ENCODE results near the gene GPC6.

GPC6 gene

DNA sequence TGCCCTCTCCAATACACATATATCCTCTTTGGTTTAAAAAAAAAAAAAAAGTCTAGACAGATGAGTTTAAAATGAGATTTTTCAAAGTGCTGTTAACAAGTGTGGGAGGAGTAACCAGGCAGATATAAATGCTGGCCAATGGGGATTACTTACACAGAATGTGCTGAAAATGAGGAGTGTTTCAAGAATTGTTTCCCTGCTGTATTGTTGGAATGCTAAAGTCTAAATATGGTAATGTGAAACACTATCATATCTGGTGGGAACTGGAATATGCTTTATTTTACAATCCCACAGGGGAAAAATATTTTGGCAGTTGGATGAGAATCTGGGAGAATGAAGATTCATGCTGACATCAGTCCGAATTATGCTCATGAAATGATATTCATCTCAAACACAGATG is 1002.2 kb downstream of the GPC6 start:
- H3K27ac ChIP-seq = no peak overlapping the region
- TF ChIP-seq CTCF (conservative IDR thresholded peaks at IDR 0.05) = no peak

GRCh38 chr13:94232161-94232950 is 1005.7 kb downstream of the GPC6 start:
- TF ChIP-seq CTCF (conservative IDR thresholded peaks at IDR 0.05) = no peak
- no peak overlapping the region for H3K27ac ChIP-seq

- no peak overlapping the region for H3K27ac ChIP-seq
- no peak for TF ChIP-seq CTCF (conservative IDR thresholded peaks at IDR 0.05)
Observed at GRCh38 chr13:94232956-94233355, 1006.3 kb downstream of the GPC6 start.

DNA sequence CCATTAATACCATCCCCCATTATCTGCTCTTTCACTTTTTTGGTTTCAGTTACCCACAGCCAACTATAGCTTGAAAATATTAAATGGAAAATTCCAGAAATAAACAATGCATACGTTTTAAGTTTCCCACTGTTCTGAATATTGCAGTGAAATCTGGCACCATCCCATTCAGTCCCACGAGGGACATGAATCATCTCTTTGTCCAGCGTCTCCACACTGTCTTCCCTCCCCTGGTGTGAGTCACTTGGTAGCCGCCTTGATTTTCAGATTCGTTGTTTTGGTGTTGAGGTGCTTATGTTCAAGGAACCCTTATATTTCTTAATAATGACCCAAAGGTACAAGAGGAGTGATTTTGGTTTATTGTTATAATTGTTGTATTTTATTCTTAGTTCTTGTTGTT is 1006.8 kb downstream of the GPC6 start:
- H3K27ac ChIP-seq = no peak overlapping the region
- no peak for TF ChIP-seq CTCF (conservative IDR thresholded peaks at IDR 0.05)

DNA sequence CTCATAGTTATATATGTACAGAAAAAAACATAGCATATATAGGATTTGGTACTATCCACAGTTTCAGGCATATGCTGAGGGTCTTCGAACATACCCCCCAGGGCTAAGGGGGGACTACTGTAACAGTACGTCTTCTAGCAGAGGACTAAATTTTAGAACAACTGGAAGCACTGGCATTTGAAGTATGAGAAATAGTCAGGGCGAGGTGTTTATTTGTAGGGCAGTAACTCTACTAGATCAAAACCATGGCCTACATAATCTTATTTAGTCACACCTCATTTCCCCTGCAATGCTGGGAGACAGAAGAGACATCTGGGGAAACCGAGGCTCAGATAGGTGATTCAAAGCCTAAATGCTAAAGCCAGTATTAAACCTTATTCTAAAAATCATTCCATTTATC is 1007.2 kb downstream of the GPC6 start:
- H3K27ac ChIP-seq = no peak overlapping the region
- no peak for TF ChIP-seq CTCF (conservative IDR thresholded peaks at IDR 0.05)

GRCh38 chr13:94234738-94235137 is 1008.1 kb downstream of the GPC6 start:
- no peak overlapping the region for H3K27ac ChIP-seq
- TF ChIP-seq CTCF (conservative IDR thresholded peaks at IDR 0.05) = no peak

DNA sequence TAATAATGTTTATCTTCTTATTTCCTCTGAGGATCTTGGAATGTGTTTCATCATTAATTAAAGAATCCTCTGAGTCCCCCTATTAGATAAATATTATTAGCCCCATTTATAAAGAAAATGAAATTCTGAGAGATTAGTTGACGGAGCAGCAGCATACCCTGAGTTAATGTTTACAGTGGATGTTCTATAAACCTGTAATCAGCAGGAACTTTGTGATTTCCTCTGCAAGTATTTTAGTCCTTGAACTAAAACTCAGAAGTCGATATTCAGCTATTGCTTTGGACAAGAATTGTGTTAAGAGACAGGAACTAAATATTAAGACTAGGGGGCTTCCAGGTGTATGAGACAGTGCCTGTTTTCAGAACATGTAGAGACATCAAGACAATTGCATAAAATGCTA is 1009.5 kb downstream of the GPC6 start:
- no peak for TF ChIP-seq CTCF (conservative IDR thresholded peaks at IDR 0.05)

More for the DNA sequence above, 1009.5 kb downstream of the GPC6 start:
- peak overlapping the region; percentile 7; the same call in 1 of the 2 replicates for H3K27ac ChIP-seq
